AG10803 (cell line): Measurements from ENCODE around the gene ADGRB2.

Source experiments
- DNase-seq: peaks from one replicate; pipeline ENCODE4 v3.0.0; 2010; ENCODE audit warnings: low read depth
- H3K4me3 ChIP-seq: 2 replicates; pipeline ENCODE4 v1.5.1; 2011; ENCODE audit warnings: mild to moderate bottlenecking, low read length, control low read depth
- TF ChIP-seq, protein P1 (sequence below): conservative IDR thresholded peaks from 2 replicates; pipeline ENCODE4 v1.5.1; 2011; ENCODE audit warnings: mild to moderate bottlenecking, low read length, control low read depth, inconsistent platforms

ADGRB2 gene

GRCh38 chr1:31764312-31765040 is at the start of gene ADGRB2:
ADGRB2 (minus strand) TSS chr1:31764340; CDS start chr1:31757221, 7,119 bp downstream.
- TF ChIP-seq, protein P1, sequence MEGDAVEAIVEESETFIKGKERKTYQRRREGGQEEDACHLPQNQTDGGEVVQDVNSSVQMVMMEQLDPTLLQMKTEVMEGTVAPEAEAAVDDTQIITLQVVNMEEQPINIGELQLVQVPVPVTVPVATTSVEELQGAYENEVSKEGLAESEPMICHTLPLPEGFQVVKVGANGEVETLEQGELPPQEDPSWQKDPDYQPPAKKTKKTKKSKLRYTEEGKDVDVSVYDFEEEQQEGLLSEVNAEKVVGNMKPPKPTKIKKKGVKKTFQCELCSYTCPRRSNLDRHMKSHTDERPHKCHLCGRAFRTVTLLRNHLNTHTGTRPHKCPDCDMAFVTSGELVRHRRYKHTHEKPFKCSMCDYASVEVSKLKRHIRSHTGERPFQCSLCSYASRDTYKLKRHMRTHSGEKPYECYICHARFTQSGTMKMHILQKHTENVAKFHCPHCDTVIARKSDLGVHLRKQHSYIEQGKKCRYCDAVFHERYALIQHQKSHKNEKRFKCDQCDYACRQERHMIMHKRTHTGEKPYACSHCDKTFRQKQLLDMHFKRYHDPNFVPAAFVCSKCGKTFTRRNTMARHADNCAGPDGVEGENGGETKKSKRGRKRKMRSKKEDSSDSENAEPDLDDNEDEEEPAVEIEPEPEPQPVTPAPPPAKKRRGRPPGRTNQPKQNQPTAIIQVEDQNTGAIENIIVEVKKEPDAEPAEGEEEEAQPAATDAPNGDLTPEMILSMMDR, result no peak; the same call in 1 of the 2 replicates

GRCh38 chr1:31812158-31812829 is 48.2 kb upstream of the ADGRB2 start:
- H3K4me3 ChIP-seq, result no peak overlapping the region
- no peak for DNase-seq
- TF ChIP-seq, protein P1, result no peak

More at GRCh38 chr1:31764312-31765040, at the start of gene ADGRB2:
- H3K4me3 ChIP-seq, result peak within 1 kb of the TSS; percentile 60
- DNase-seq, result no peak

DNA sequence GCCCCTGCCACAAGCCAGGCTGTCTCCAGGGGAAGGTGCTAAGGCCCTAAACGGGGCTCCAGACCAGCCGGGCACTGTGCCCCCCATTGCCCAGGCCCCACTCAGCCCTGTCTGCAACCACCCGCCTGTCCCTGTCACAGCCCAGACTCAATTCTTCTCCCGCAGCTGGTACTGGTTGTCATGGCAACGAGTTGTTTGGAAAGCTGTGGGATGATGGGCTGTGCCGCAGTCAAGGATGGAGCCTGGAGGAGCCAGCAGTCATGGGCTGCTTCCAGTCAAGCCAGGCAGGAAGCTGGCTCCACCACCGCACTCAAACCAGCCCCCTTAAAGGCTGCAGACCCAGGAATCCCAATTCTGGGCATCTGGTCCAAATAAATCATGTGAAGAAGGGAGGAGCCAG is 47.5 kb upstream of the ADGRB2 start:
- DNase-seq, result peak; percentile 74
- H3K4me3 ChIP-seq, result no peak overlapping the region
- TF ChIP-seq, protein P1, result no peak

GRCh38 chr1:31809698-31810097 is 45.6 kb upstream of the ADGRB2 start:
- TF ChIP-seq, protein P1, result no peak
- H3K4me3 ChIP-seq, result no peak overlapping the region
- DNase-seq, result no peak

- TF ChIP-seq, protein P1, result no peak
- DNase-seq, result no peak
- no peak overlapping the region for H3K4me3 ChIP-seq
Measured at GRCh38 chr1:31807273-31808048, 43.3 kb upstream of the ADGRB2 start.

- no peak for DNase-seq
- TF ChIP-seq, protein P1, result no peak
- H3K4me3 ChIP-seq, result no peak overlapping the region
Measured at GRCh38 chr1:31805318-31805717, 41.2 kb upstream of the ADGRB2 start.
